GM20000 (cell line): ENCODE results near the gene ZNF106.

Experiments used
- DNase-seq: peaks from one replicate; pipeline ENCODE4 v3.0.0; 2012; ENCODE audit warnings: low spot score
- CTCF ChIP-seq: IDR thresholded peaks from 2 replicates; pipeline ENCODE4 v1.5.1; 2012; ENCODE audit warnings: mild to moderate bottlenecking, control low read depth; ENCODE audit errors: extremely low read depth, missing control alignments

Gene ZNF106

GRCh38 chr15:42507514-42507913 is 16.6 kb upstream of the ZNF106 start:
- no peak for TF ChIP-seq CTCF
- no peak for DNase-seq

GRCh38 chr15:42504631-42505030 is 13.7 kb upstream of the ZNF106 start:
- no peak for DNase-seq
- no peak for TF ChIP-seq CTCF

- TF ChIP-seq CTCF, result no peak
- DNase-seq, result no peak
Observed at GRCh38 chr15:42503825-42504224, 12.9 kb upstream of the ZNF106 start.

- no peak for DNase-seq
- TF ChIP-seq CTCF, result no peak
Observed at GRCh38 chr15:42502477-42502876, 11.5 kb upstream of the ZNF106 start.

- DNase-seq, result no peak
- no peak for TF ChIP-seq CTCF
Observed at GRCh38 chr15:42499858-42500609, 9.1 kb upstream of the ZNF106 start.

- no peak for TF ChIP-seq CTCF
- no peak for DNase-seq
Observed at GRCh38 chr15:42498212-42499068, 7.5 kb upstream of the ZNF106 start.

GRCh38 chr15:42495361-42496212 is 4.6 kb upstream of the ZNF106 start, which contains the start of gene SNAP23:
SNAP23 (plus strand) TSS chr15:42495634; CDS start chr15:42511847, 16,213 bp downstream.
- no peak for TF ChIP-seq CTCF
- peak; percentile 91 for DNase-seq
